HG02759 (cell line): ENCODE data around the gene TEX13A.
"Not testable (repeated sequence)": the region's sequence is repeated elsewhere in the genome, so short reads cannot be mapped to it uniquely, and the experiment has no call there.

Experiments
- ATAC-seq: cut with Tn5 transposase; IDR thresholded peaks from one replicate; pipeline ENCODE4 v1.9.1; 2021; ENCODE audit warnings: mild to moderate bottlenecking, moderate library complexity; ENCODE audit not compliant: unreplicated experiment

The TEX13A gene, protein sequence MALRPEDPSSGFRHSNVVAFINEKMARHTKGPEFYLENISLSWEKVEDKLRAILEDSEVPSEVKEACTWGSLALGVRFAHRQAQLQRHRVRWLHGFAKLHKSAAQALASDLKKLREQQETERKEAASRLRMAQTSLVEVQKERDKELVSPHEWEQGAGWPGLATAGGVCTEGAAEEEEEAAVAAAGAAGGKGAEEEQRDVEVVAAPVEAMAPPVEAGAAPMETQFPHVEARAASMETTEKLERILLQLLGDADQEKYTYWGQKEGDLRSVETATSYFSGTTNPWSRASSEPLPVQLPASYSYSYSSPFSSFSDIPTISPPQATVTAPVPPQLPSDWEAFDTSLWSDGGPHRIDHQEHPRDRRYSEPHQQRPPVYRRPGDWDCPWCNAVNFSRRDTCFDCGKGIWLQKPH

DNA sequence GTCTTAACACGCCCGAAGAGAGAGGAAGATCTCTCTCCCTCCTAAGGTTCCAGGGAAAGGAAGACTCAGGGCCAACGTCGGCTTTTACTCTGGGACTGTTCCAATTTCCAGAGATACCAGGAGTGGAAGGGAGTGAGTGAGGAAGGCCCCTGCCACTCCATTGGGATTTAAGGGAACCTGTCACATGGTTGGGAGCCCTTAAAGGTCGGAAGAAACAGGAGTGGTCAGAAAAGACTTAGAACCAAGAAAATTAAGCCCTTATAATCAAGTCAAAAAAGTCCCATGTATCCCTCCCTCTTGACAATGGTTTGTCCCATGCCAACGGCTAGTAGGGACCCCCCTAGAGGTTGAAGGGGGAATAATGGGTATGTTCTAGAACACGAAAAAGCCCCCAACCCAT lies at the start of gene TEX13A:
TEX13A (minus strand) TSS at position 59 of the 400 bp plus-strand sequence. CDS start 297 bp downstream, outside the sequence.
- no peak for ATAC-seq

DNA sequence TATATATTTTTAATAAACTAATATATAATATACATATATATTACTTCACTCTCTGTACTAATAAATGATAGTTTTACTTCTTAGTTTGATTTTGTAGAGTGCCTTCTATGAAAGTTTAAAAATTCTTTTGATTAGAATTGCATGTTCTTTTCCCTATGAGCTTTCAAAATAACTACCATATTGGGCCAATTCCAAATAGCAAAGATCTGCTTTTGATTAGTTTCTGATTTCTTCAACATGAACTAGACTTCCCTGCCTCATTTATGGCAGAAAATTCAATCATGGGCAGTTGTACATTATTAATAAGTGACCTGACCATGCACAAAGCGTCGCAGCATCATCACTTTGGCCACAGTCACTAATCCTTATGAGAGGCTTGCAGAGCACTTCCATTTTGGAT lies 48.9 kb upstream of the TEX13A start:
- ATAC-seq: no peak

DNA sequence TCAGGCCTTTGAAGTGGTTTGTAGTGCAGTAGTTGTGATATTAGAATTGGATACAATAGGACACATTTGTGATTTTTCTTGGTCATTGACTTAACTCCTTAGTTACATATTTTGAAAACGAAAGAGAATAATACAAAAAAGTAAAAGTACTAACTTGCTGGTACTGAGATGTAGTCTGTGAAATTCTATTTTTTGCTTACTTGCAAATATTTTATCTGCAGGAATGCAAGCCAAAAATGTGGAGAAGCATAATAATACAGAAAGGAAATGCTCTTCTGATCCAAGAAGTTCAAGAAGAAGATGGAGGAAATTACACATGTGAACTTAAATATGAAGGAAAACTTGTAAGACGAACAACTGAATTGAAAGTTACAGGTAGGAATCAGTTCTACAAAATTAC lies 46.7 kb upstream of the TEX13A start:
- ATAC-seq: no peak

DNA sequence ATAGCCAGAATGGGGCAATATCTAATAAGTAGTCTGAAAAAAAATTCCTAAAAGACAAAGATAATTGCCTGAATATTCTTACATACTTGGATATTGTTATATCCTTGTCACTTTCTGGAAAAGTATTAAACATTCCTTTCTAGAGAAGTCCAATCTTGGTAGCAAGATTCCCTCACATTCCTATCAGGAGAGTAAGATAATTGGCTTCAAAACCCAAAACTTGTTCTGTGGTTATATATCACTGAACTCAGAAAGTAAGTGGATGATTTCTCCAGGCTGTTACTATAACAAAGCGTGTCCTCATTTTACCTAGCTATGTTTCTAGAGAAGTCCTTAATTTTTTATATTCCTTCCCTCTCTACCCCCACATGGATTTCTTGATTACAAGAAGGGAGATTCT lies 46.0 kb upstream of the TEX13A start:
- ATAC-seq: no peak

DNA sequence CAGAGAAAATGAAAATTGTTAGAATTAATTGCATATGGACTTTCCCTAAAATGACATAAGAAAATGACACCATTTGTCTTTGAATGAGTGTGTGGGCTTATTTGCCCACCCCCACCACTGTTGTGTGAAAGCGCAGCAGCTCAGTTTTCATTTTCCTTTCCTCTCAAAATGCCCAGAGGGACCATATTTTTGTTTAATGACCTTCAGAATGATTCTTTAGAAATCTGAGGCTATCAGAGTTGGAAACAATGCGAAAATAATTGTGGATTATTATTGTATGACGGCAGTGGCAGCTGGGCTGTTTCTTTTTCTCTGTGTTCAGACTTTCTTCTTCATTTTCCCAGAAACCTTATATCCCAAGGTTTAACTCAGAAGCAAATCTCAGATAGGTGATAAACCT lies 44.6 kb upstream of the TEX13A start:
- no peak for ATAC-seq

DNA sequence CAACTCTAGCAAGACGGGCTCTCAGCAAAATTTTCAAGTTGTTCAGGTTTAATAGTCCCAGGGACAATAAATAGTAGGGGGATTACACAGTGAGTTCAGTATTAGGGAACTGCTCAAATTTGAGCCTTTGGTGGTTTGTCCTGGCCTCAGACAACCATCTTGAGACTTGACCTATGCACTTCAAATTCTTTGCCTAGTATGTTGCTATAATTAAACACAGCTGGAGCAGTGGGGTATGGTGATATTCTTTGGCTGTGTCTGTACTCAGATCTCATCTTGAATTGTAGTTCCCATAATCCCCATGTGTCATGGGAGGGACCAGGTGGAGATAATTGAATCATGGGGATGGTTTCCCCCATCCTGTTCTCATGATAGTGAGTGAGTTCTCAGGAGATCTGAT lies 43.3 kb upstream of the TEX13A start:
- no peak for ATAC-seq

DNA sequence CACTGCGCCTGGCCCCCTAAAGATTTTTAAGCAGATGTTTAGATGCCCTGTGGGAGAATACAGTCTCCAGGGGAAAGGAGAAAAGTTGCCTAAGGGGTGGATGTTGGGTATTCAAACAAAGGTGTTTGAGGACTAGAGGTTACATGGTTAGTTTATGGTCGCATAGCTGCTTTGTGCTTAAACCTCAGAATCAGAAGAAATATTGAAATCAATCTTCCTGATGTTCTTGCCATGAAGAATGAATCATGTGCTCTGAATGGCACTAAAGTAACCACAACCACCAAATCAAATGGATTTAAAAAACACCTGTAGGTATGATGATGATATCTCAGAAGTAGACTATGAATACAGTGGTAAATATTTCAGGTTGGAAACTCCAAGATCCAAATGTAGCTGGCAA lies 42.7 kb upstream of the TEX13A start:
- ATAC-seq: no peak

DNA sequence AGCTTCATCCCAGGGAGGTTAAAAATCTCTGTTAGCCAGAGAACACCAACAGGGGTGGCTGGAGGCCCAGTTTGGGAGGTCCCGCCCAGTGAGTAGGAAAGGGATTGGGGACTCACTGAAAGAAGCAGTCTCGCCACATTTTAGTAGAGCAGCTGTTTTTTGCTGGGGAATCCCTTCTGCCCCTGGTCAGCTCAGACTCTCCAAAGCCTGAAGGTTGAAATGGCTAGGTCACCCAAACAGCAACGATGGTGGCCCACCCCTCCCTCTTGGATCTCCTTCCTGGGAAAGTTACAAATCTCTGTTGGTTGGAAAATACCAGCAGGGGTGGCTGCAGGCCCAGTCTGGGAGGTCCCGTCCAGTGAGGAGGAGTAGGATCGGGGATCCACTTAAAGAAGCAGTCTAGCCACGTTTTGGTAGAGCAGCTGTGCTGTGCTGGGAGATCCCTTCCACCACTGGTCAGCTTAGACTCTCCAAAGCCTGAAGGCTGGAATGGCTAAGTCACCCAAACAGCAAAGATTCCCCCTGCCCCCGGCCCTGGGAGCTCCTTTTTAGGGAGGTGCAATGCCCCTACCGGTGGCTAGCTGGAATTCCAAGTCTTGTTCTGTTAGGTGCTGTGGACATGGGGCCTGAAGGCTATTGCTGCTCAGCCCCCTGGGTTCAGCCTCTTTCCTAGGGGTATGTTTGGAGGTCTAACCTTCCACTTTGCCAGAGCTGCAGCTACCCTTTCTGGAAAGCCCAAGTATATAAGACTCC lies 40.0 kb upstream of the TEX13A start:
- no peak for ATAC-seq

DNA sequence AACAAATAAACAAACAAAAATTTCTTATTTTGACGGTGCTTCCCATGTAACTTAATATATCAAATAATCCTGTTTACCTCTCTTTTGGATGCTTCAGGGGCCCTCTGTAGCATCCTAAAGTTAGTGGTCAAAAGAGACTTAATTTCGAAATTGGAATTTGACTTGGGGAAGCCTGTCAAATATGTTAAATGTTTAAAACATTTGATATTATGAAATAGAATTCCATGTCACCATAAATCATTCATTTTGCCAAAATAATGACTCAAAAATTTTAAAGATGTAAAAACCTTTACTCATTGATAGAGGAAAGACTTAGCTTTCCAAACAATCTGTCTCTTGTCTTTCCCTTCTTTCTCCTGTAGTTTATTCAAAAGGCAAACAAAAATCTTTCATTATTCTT lies 20.6 kb upstream of the TEX13A start:
- ATAC-seq: no peak

DNA sequence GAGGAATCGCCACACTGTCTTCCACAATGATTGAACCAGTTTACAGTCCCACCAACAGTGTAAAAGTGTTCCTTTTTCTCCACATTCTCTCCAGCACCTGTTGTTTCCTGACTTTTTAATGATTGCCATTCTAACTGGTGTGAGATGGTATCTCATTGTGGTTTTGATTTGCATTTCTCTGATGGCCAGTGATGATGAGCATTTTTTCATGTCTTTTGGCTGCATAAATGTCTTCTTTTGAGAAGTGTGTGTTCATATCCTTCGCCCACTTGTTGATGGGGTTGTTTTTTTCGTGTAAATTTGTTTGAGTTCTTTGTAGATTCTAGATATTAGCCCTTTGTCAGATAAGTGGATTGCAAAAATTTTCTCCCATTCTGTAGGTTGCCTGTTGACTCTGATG lies 16.9 kb upstream of the TEX13A start:
- ATAC-seq: not testable (repeated sequence)

DNA sequence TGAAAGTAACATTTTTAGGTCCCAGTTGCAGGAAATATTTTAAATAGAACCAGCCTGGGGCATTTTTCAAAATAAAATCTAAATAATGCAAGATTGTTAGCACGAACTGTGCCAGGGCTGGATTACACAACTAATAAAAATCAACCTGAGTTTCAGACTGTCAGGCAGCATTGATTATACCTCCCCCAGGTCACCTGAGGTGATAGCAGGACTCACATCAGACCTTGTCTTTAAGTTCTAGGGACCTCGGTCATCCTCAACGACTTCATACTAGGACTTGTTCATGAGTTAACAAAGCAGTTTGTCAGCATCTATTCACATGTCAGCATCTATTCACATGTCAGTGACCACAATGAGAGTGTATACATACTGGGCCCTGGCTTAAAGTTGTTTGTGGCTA lies 8.7 kb upstream of the TEX13A start:
- no peak for ATAC-seq

DNA sequence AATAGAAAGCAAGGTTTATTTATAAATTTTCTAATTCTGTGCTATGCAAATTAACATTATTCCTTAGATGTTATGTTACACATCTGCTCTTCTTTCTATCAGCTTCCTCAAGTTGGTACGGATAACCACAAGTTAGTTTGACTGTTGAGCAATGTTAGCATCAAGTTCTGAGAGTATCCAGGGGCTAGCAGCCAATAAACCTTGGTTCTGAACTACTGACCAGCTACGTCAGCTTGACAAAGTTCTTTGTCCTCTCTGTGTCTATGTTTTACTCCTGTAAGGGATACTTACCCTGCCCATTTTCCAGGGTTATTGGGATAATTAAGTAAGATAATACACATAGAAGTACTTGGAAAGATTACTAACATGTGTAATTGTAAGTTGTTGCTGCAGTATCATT lies 8.1 kb upstream of the TEX13A start:
- ATAC-seq: no peak

DNA sequence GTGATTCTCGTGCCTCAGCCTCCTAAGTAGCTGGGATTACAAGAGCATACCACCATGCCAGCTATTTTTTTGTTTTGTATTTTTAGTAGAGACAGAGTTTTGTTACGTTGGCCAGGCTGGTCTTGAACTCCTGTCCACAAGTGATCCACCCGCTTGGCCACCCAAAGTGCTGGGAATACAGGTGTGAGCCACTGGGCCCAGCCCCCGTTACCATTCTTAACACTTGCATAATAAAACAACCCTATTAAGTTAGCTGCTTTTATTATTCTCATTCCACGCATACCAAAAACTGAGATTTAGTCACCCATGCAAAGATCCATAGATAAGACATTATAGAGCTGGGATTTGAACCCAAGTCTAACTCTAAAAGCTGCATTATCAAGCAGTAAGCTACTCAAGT lies 6.0 kb upstream of the TEX13A start:
- ATAC-seq: no peak

DNA sequence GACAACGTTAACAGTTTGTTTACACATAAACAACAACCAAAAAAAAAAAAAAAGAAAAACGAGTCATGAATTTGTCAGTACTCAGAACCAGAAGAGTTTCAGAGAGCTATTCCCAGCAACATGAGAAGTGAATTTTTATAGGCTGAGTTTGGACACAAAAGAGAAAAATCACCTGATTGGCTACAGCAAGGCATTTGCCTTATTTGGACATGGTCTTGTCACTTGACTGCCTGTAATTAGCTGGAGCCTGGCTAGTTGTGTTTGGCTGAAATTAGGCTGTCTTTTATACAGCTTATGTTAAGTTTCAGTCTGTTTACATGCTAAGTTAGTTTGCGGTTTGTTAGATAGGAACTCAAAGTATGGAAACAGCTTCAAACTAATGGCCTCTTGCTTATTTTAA lies 880 bp upstream of the TEX13A start:
- ATAC-seq: no peak

DNA sequence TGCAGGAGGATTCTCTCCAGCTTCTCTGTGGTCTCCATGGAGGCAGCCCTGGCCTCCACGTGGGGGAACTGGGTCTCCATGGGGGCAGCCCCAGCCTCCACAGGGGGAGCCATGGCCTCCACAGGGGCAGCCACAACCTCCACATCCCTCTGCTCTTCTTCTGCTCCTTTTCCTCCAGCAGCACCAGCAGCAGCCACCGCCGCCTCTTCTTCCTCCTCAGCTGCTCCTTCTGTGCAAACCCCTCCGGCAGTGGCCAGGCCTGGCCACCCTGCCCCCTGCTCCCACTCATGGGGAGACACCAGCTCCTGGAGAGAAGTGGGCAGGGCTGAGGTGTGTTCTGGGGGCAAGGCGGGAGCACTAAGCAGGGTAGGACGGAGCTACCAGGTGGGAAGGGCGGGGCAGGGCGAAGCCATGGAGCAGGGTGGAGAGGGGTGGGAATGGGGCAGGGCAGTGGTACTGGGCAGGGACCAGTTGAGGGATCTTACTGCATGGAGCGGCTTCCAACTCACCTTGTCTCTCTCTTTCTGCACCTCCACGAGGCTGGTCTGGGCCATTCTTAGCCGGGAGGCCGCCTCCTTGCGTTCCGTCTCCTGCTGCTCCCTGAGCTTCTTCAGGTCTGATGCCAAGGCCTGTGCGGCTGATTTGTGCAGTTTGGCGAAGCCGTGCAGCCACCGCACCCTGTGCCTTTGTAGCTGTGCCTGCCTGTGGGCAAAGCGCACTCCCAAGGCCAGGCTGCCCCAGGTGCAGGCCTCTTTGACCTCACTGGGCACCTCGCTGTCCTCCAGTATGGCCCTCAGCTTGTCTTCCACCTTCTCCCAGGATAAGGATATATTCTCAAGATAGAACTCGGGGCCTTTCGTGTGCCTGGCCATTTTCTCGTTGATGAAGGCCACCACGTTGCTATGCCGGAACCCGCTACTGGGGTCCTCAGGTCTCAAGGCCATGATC lies 766 bp downstream of the TEX13A start:
- ATAC-seq: no peak

DNA sequence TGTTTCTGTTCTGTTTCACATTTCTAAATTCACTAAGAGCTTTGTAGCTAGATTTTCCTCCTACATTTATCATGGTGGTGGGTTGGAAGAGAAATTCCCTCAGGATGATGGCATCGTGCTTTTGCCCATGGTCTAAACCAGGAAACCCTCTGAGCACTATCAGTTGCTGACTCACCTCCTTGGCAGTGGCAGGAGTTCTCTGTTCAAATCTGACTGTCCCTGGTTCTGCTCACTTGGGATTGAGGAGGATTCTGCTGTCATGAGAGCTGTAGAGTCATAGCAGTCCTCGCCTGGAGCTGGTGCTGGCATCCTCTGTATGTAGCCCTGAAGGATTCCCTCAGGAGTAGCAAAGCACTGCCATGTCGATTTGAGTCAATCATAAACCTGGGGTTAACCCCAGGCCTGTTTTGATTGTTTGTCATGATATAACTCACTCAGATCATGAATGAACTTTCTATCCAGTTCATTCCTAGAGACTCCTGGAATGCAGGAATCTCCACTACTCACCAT lies 9.4 kb downstream of the TEX13A start:
- ATAC-seq: no peak

DNA sequence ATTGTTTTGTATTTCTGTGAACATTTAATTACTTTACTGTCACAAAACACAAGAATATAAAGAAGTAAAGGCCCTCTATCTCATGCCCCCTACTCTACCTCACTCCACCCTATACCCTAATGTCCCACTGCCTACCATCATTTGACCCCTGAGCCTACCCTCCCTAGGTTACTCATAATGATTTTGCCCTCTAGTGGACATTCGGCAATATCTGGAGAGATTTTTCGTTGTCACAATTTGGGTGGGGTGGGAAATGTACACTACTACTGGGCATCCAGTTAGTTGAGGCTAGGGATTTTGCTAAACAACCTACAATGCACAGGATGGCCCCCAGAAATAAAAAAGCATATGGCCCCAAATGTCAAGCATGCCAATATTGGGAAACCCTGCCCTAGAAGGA lies 10.2 kb downstream of the TEX13A start:
- no peak for ATAC-seq

DNA sequence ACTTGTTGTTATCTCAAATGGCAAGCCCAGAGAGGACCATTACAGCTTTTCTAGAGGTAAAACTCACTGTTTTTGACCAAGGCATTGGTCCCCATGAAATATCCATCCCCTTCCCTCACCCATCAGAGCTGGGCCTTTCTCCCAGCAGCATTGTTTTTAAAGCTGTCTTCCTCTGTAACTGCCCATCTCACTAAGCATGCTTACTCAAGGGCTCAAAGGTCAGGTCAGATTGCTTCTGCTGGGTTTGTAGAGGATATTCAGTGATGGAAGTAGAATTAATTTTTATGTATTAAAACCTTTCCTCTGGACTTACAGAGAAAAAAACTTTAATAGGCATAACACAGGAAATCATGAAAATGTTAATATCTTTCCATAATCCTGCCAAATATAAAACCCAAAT lies 11.1 kb downstream of the TEX13A start:
- ATAC-seq: no peak

DNA sequence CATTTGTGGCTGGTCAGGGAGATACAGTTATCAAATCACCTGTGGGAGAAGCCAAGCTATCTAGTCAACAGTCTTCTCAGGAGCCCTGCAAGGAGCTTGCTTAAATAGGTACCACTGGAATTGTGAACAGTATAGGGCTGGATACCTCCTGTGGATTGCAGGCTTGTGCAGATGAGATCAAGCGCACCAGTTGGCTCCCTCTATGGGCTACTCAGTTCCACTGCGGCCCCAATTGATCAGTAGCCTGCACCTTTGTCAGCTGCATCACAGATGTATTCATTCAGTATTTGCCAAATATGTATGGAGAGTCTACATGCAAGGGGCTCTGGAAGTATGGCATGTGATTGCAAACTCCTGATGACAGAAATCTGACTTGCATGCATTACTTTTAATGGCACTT lies 28.6 kb downstream of the TEX13A start:
- ATAC-seq: no peak

DNA sequence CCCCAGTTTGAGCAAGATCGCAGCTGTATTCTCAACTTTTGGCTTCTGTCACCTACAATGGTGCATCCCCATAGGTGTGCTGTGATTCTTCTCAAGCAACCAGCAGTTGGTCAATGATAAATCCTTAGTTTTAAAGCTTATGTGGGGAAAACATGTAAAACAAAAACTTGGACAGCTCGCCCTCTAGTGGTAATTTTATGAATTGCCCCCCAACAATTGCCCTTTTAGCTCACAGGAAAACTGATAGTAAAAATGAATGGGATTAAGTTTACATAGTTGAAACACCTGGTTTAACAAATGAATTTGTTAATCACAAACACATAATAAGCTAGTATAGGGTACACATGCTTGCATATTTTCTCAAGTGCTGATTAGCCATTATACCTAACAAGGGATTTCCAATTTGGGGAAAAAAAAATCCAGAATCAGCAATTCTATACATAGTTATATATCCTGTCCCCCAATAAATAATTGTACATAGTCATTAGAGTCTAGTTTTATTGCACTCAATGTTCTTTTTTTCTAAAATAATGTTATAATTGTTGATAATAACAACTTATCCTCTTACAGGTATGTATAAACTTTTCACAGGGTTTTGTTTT lies 30.1 kb downstream of the TEX13A start:
- ATAC-seq: no peak

DNA sequence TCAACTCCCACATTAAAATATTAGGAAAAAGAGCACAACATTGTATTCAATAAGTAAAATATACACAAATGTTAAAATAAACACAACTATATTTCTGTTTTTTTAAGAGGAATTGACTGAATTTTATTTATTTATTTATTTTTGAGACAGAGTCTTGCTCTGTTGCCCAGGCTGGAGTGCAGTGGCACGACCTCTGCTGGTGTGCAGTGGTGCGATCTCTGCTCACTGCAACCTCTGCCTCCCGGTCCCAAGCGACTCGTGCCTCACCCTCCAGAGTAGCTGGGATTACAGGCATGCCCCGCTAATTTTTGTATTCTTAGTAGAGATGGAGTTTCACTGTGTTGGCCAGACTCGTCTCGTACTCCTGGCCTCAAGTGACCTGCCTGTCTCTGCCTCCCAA lies 31.4 kb downstream of the TEX13A start:
- ATAC-seq: no peak
